Testis (tissue), 2 donors: ENCODE measurements around the gene ELMO1.

Source experiments
- CTCF ChIP-seq, 3 experiments: fragments of 450-650 bp in 2 of 3; fragments of 200-600 bp in 1 of 3; sonication (generic) in 1 of 3; IDR thresholded peaks; one replicate each; pipeline ENCODE4 v1.5.1; 2016 to 2019; ENCODE audit warnings: antibody characterized with exemption in 3 of 3, mild to moderate bottlenecking in 2 of 3, moderate library complexity in 1 of 3
- POLR2A ChIP-seq: fragments of 450-650 bp; IDR thresholded peaks from one replicate; pipeline ENCODE4 v1.6.1; 2017; ENCODE audit warnings: antibody characterized with exemption, mild to moderate bottlenecking, moderate library complexity

- TF ChIP-seq CTCF (IDR thresholded peaks at IDR 0.05): no peak
- TF ChIP-seq POLR2A: no peak
Observed at GRCh38 chr7:37320140-37320847, 128.4 kb downstream of the ELMO1 start.
